Measurements from ENCODE around the gene NFATC2IP.
"Not testable (repeated sequence)": the region's sequence is repeated elsewhere in the genome, so short reads cannot be mapped to it uniquely, and the experiment has no call there.

NFATC2IP gene

GRCh38 chr16:28927815-28928214 is 22.9 kb upstream of the NFATC2IP start:
- DNase-seq = no peak

- no peak for DNase-seq
Measured at GRCh38 chr16:28930203-28930602, 20.5 kb upstream of the NFATC2IP start.

- DNase-seq = peak; percentile 86
Measured at GRCh38 chr16:28930652-28931051, 20.1 kb upstream of the NFATC2IP start.

GRCh38 chr16:28931801-28932225 is 18.9 kb upstream of the NFATC2IP start, which contains the start of gene CD19:
TSS of gene CD19 (plus strand) at chr16:28931971. CDS start at chr16:28932001, 30 bp downstream.
- no peak for DNase-seq

GRCh38 chr16:28932339-28933141 is 18.2 kb upstream of the NFATC2IP start:
- peak; percentile 79 for DNase-seq

GRCh38 chr16:28933171-28933570 is 17.6 kb upstream of the NFATC2IP start:
- no peak for DNase-seq

- DNase-seq = no peak
Measured at GRCh38 chr16:28935346-28935745, 15.4 kb upstream of the NFATC2IP start.

- no peak for DNase-seq
Measured at GRCh38 chr16:28935924-28936783, 14.6 kb upstream of the NFATC2IP start.

- no peak for DNase-seq
Measured at GRCh38 chr16:28936784-28937155, 14.0 kb upstream of the NFATC2IP start.

- DNase-seq = no peak
Measured at GRCh38 chr16:28937222-28937876, 13.4 kb upstream of the NFATC2IP start.

GRCh38 chr16:28938721-28939120 is 12.0 kb upstream of the NFATC2IP start:
- DNase-seq = no peak

GRCh38 chr16:28939825-28940224 is 10.9 kb upstream of the NFATC2IP start:
- DNase-seq = not testable (repeated sequence)

GRCh38 chr16:28943281-28943680 is 7.5 kb upstream of the NFATC2IP start:
- DNase-seq = peak; percentile 98

GRCh38 chr16:28946681-28947080 is 4.1 kb upstream of the NFATC2IP start:
- no peak for DNase-seq

- DNase-seq = no peak
Measured at GRCh38 chr16:28951410-28951943, 740 bp downstream of the NFATC2IP start.

GRCh38 chr16:28958216-28958615 is 7.5 kb downstream of the NFATC2IP start:
- DNase-seq = no peak

- no peak for DNase-seq
Measured at GRCh38 chr16:28958836-28959235, 8.1 kb downstream of the NFATC2IP start.

- DNase-seq = no peak
Measured at GRCh38 chr16:28964072-28964471, 13.3 kb downstream of the NFATC2IP start.

GRCh38 chr16:28964496-28964895 is 13.8 kb downstream of the NFATC2IP start:
- DNase-seq = no peak

- DNase-seq = no peak
Measured at GRCh38 chr16:28967156-28967555, 16.4 kb downstream of the NFATC2IP start.

- DNase-seq = not testable (repeated sequence)
Measured at GRCh38 chr16:28969696-28970095, 19.0 kb downstream of the NFATC2IP start.

GRCh38 chr16:28974007-28974436 is 23.3 kb downstream of the NFATC2IP start:
- peak; percentile 66 for DNase-seq
